Right ventricle myocardium inferior (tissue), 1 donor: ENCODE data around the gene FAM53B. TPM values are rescaled to one million over a fixed set of nuclear protein-coding genes. Genes with fewer than 3 reads are reported as not detected.
"Not testable (repeated sequence)": the region's sequence is repeated elsewhere in the genome, so short reads cannot be mapped to it uniquely, and the experiment has no call there.

Experiments
- ATAC-seq: fragments of 200-7000 bp; cut with Tn5 transposase; one replicate; pipeline ENCODE4 v1.9.1; 2020; ENCODE audit warnings: mild to moderate bottlenecking, moderate library complexity
- DNase-seq: peaks from one replicate; pipeline ENCODE4 v3.0.0; 2021; ENCODE audit errors: missing footprints
- intact Hi-C: fragments of 100-400 bp; cut with DNase I; formaldehyde crosslinking; loops from one replicate; pipeline ENCODE4 v1.11.0; 2022
- total RNA-seq: library from RNA; stranded (reverse); fragmentation: NEBNext Ultra II Directional; extraction: Animal tissue kit (Norgen Biotek cat#: 25700); gene quantifications from one replicate; pipeline ENCODE4 v1.2.1, GENCODE V29; 2021
- donor health status: DM: no; HTN: yes; CAD: no; lungs with severe emphysema.

FAM53B gene
- total RNA-seq, 1 donor from 2014 or later, result 41.2 TPM

DNA sequence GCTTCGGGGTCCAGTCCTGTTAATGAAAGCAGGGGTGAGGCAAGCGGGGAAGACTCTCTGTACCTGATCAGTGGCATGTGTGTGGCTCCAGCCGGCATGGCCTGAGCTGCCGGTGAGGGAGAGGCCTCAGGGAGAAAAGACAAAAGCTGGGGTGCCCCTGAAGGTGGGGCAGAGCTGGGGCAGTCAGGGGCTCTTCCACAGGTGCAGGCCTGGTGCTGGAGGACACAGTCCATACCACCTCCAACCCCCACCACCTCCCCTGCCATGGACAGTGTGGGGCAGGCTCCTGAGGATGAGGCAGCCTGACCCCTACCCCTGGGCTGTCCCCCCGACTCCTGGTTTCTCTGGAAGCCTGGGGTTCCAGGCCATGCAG is 153.1 kb downstream of the FAM53B start:
- peak; percentile 18 for DNase-seq
- ATAC-seq, result no peak
- intact Hi-C loops, result no loop called here

DNA sequence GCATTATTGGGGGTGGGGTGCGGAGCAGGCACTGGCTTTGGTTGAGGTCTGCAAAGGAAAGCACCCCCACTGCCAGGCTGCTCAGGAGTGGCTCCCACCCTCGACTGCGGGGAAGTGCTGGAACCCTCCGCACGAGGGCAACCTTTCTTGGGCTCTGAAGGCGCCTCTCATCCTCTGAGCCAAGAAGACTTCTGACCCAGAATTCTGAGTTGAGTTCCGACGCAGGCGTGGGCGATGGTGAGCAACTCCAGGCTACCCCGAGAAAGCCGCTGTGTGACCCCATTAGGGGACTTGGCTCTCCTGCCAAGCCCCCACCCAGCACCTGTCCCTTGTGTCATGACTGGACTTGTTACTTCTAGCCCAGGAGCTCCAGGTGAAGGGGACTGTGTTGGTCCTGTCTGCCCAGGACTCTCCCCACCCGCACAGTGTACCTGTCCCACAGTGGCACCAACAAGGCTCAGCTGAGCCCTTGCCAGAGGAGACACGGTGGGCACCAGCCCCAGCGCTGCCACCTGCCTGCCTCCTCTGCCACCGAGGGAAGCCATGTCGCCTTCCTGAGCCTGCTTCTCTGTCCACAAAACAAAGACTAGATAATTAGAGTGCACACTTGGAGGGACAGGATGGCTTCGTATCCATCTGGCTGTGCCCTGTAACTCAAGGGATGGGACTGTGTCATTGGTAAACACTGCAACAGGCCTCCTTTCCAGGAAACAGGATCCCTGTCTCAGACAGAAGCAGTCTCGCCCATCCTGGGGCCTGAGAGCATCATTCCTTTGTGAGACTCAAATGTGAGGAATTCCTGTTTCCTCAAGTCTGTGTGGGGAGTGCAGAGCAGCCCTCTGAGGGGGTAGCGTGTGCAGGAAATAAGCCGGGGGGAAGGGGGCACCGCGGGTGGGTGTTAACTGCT is 153.7 kb downstream of the FAM53B start:
- DNase-seq, result peak; percentile 35
- intact Hi-C loops, result no loop called here
- no peak for ATAC-seq

DNA sequence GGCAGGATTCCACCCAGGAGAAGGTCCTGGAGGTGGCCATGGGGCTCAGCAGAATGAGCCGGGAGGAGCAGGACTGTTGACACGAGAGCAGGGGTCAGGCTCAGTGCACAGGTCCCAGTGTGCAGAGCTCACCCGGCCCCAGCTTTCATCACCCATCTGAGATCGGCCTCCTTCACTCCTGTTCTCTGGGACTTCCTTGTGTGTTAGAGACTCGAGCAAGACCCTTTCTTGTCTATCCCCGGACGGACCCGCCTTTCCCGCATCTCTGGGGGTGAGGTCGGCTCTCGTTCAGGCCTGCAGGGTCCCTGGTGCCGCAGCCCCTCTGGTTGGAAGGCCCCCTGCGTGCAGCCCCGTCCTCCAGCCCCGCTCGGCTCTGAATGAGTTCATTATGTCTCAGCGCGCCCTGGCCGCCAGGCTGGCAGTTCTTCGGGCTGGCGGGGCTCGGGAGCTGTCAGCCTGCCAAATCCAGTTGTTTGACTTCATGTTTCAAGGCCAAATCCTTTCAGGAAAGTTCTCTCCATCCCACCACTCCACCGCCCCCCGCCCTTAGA is 154.6 kb downstream of the FAM53B start:
- ATAC-seq (peak; percentile 35), DNase-seq (peak; percentile 62)
- intact Hi-C loops, result no loop called here

DNA sequence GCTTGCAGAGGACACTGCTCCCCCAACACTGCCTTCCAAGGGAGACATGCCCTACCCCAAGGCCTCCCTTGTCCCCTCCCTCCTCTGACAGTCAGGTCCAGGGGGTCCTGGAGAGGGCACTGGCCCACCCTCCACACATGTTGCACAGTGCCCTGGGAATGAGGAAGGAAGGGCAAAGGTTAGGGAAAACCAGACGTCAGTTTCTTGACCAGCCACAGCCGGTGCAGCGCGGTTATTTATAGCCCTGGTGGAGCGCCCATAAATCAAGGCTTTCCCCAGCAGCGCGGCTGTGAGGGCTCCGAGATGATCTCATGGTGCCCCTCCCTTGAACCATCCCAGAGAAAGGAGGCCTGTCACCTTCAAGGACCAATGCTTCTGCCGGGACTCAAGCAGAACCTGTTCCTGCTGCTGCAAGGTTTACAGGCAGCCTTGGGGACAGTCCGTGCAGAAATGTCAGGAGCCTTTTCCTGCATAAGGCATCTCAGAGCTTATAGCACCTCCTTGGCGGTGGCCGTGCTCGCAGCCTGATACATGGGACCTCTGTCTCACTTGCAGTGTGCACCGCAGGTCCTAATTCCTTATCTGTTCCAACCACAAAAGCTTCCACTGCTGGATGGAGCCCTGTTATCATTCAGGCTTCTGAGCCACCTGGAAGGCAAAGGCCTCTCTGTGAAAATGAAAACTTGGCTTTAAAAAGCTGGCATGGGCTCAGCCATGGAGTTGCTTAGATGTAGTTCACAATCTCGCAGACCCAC is 155.3 kb downstream of the FAM53B start:
- DNase-seq (peak; percentile 66), ATAC-seq (peak; percentile 66)
- intact Hi-C loops, result no loop called here

DNA sequence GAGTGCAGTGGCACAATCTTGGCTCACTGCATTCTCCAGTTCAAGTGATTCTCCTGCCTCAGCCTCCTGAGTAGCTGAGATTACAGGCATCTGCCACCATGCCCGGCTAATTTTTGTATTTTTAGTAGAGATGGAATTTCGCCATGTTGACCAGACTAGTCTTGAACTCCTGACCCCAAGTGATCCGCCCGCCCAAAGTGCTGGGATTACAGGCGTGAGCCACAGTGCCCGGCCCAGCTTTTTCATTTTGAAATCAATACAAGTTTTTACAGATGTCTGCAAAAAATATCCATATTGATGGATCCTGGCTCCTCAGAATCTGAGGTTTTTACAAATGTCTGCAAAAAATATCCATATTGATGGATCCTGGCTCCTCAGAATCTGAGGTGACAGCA is 155.8 kb downstream of the FAM53B start:
- peak; percentile 49 for DNase-seq
- intact Hi-C loops, ATAC-seq: not testable (repeated sequence)

DNA sequence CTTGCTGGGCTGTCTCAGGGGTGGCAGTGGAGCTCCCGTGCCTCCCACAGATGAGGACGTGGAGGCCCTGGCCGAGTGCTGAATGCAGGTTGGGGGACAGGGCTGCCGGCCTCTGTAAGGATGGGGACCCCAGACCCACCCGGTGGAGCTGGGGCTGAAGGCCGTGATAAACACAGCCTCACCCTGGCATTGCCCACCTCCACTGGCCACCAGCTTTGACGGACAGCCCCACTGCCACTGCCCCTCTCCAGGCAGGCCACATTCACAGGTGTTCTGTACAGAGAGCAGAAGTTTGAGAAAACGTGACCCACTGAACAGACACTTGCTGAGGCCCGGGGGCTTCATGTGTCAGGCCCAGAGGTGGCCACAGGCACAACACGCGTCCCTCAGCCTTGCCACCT is 156.4 kb downstream of the FAM53B start:
- intact Hi-C loops, result no loop called here
- no peak for ATAC-seq
- DNase-seq, result peak; percentile 37

DNA sequence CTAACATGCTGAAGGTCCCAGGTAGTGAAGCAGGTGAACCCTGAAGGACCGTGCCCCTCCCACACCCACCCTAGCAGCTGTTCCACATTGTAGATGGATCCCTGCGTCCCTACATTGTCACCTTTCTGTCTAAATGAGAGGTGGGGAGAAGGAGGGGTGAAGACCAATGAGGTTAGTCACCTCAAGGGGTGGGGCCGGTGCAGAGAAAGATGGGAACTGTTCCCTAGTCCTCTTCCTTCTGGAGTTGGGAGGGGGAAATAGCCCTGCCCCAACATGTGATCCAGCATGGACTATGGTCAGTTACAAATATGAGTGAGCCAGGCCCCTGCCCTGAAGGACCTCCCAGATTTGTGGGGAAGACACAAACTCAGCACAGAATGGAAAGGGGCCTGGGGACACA is 158.0 kb downstream of the FAM53B start:
- DNase-seq, result no peak
- intact Hi-C loops, result no loop called here

DNA sequence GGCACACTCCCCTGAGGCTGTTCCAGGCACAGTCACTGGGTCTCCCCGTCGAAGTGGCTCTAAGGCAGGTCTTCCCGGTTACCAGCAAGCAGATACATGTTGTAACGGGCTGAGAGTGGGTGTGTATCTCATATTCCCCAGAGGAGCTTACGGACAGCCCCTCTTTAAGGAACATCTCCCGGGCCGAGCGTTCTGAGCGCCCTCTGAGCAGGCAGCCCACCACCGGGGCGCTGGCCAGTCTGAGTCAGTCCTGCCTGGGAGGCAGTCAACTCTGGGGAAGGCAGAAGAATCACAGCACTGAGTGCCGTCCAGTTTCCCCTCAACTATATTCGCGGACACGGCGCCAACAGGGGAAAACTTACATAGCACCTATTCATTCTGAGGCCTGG is 165.2 kb downstream of the FAM53B start:
- DNase-seq (peak; percentile 51), ATAC-seq (no peak)
- intact Hi-C loops, result no loop called here

More for the DNA sequence above, 158.0 kb downstream of the FAM53B start:
- no peak for ATAC-seq

DNA sequence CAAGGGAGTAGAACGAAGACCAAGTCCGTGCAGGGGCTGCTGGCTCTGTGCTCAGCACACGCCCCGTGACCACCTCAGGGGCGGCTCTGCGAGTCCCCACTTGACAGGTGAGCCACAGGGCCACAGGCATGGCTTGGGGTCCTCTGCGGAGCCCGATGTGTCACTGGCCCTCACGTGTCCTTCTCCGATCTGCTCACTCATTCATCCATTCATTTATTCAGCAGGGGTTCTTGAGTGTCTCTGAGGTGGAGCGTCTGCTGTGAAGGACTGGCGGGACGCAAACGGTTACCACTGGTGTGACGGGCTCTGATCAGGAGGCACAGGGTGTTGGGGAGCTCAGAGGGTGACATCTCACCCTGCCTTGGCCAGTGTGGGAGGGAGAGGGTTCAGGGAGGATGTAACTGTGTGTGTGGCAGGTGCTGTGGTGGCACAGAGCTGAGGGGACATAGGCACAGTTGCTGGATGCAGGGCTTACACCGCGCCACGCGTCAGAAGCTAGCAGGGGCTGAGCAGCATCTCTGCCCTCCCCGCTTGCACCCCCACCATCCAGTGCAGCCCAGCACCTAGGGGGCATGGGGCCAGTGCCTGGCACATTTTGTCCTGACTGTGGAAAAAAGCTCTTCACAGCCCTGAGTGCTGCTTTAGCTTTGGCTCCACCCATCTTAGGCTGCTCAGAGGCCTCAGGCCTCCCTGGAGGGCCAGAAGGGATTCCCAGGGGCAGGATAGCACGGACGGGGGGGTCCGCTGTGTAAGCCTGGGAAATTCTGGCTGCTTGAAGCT is 165.8 kb downstream of the FAM53B start:
- no peak for ATAC-seq
- no peak for DNase-seq
- intact Hi-C loops, result no loop called here

DNA sequence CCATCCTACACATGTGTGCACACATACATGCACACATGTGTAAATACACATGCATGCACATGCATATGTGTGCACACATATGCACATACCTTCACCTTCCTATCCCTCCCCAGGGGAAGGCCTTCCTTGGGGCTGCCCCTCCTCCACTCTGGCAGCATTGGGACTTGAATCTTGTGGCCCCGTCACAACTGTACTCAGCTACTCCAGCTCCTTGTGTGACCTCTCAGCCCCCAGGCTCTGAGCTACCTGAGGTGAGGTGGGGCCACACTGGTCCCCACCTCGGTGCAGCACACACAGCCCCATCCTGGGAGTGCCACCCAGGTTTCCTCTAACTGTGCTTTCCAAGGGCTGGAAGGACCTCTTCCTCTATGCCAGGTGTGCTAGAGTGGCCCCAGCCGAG is 166.5 kb downstream of the FAM53B start:
- DNase-seq (no peak), ATAC-seq (no peak)
- intact Hi-C loops, result no loop called here

DNA sequence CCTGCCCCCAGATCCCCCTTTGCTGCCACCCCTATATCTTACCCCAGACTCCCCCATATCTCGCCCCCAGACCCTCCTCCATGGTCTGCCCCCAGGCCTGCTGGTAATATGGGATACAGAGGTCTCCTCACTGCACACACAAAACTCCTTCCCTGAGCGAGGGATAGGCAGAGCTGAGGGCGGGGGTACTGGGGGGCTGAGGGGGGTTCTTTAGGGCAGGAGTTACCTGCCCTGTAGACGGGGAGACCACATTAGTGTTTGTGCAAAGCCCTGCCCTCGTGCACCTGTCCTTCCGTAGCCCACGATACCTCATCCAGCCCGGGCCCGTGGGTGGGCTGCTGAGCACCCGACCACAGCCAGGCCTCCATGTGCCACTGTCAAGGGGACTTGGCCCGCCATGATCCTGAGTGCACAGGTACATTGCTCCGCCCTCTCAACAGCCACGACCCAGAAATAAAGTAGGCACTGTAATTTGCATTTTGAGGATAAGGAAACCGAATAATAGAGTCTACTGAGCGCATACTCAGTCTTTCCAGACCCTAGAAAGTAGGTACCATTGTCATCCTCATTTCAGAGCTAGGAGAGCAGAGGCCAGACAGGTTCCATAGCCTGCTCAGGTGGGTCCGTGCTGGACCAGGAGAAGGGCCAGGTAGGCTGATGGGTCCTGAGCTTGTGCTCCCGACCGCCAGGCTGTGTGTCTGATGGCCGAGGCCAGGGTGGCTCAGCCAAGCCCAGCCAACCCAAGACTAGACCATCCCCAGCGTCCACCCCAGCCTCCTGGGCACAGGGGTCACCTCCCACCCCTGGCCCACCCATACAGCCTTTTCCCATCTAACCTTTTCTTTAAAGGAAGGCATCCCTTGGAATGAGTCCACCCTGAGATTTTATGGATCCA is 167.4 kb downstream of the FAM53B start:
- intact Hi-C loops, result no loop called here
- no peak for ATAC-seq
- peak; percentile 60 for DNase-seq

DNA sequence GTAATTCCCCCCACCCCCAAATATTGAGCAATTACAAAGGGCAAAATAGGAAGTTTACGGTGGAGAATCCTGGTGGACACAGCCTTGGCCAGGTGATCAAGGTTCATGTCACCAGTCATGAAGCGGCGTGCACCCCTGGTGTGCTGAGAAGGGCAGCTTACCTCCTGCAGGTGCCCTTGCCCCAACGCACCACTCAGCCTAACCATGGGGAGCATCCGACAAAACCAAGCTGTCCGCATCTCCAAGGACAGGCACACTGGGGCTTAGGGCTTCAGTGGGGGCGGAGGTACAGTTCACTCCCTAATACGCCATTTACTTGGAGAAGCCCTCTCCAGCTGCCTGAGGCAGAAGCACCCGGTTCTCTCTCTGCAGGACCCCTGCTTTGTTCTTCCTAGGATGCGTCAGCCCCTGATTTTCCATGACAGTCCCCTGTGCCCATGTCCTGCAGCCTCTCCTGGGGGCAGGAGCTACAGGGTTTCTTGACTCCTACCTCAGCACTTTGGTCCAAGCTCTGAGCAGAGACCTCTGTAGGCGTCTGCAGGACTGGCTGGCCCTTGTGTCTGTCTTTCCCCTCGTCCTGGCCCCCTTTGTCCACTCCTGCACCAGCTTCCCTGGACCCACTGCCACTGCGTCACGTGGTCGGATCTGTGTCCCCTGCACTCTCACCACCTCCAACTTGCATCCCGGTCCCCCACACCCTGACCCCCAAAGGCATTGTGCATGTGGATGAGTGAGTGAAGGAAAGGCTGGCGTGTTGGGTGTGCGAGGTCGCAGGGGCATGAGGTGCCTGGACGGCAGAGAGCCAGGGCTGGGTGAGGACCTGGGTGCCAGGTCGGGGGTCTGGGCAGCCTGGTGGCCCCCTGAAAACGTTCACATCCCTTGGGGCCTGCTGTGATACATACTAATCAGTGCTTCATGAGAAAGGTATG is 168.8 kb downstream of the FAM53B start:
- intact Hi-C loops, result no loop called here
- DNase-seq, result peak; percentile 42
- ATAC-seq, result no peak

DNA sequence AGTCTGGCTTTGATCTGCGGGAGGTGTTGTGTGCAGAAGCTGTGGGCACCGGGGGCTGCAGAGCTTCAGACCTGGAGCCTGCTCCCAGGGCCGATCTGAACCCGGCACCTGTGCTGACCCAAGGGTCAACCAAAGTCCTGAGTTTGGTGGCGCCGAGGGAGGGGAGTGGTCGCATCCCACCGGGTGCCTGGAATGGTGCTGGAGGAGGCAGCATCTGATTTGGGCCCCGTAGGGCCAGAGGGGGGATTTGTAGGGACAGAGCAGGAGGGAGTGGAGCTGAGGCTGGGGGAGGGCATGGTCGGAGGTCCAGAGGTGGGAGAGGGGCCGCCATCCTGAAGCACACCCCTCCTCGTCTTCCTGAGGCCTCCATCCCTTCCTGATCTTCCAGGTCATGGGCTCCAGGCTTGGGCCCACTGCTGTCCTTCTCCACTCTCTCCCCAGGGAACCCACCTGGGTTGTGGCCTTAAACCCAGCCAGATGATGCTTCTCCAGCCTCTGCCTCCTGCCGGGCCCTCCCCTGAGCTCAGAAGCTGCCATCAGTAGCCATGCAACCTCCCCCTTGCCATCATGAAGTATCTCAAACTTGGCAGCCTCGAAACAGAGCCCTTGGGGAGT is 169.6 kb downstream of the FAM53B start:
- ATAC-seq (peak; percentile 12), DNase-seq (peak; percentile 46)
- intact Hi-C loops, result no loop called here

DNA sequence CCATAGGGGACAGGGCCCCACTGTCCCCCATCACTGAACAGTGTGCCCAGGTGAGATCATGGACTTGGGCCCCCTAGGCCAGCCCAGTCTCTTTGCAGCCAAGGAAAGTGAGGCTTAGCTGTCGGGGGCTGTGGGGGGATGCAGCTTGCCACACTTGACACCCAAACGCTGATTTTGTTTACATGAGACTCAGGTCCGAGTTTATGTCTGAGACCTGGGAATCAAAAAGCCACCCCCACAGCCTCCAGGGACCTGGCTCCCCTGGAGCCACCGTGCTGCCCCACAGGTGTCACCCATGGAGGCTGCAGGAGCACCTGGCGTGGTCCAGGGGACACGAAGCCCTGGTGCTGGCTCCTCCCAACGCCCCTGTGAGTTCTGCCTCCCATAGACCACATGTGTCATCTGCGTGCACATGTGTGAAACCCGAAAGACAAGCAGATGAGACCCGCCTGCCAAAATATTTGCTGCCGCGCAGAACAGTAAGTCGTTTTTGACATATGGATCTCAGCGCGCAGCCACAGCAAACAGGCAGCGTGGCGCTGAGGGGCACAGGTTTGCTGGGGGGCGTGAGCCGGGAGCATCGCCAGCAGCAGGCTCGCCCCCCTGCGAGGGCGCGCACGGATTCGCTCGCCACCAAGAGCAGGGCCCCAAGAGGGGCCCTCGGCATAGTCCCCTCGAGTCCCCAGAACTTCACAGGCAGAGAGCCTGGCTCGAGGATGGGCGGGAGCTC is 170.3 kb downstream of the FAM53B start:
- intact Hi-C loops, result no loop called here
- ATAC-seq (no peak), DNase-seq (peak; percentile 50)

DNA sequence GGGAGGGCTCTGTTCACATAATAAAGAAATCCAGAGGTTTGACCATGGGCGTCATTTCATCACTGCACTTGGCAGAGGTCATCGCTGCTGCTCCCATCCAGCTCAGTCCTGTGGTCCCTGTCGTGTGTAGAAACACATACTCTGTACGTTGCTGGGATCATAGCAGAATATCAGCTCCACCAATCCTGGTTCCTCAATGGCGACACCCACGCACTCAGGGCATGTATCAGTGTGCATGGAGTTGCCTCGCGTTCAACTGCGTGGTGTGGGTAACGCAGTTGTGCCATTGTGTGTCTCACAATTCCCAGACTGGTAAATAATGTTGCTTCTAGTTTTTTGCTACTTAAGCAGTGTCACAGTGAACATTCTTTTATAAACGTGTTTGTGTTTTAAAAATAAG is 171.4 kb downstream of the FAM53B start:
- no peak for ATAC-seq
- no peak for DNase-seq
- intact Hi-C loops, result no loop called here

DNA sequence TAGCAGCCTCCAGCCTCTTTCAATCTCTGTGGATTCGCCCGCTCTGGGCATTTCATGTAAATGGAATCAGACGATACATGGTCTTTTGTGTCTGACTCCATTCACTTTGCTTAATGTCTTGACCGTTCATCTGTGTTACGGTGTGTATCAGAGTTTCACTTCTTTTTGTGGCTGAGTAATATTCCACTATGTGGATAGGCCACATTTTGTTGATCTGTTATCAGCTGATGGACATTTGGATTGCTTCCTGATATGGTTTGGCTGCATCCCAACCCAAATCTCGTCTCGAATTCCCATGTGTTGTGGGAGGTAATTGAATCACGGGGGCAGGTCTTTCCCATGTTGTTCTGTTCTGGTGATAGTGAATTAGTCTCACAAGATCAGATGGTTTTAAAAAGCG is 173.5 kb downstream of the FAM53B start:
- ATAC-seq, result no peak
- DNase-seq, result no peak
- intact Hi-C loops, result no loop called here
